ENCODE results near the gene CR1L. TPM values are rescaled to one million over a fixed set of nuclear protein-coding genes. Genes with fewer than 3 reads are reported as not detected.

CR1L gene
- total and polyA plus RNA-seq, 9 of the 15 experiments (the other 6 are each of a cell fraction or from before 2014, with no cell fraction given): 10.1 to 74.8 (median 34.3) TPM

GRCh38 chr1:207744000-207744534 is 99.1 kb downstream of the CR1L start (continued):
- TF ChIP-seq ZNF444 (CRISPR knock-in tag; IDR thresholded peaks at IDR 0.05) (0 out of 2 replicates have a peak, but pooled peaks have one; percentile 52), KLF16 (IDR thresholded peaks at IDR 0.05) (0 out of 2 replicates have a peak, but pooled peaks have one; percentile 20), ZNF584 (CRISPR knock-in tag; IDR thresholded peaks at IDR 0.05; ENCODE audit: low read depth) (0 out of 2 replicates have a peak, but pooled peaks have one; percentile 58), ARID4B (CRISPR knock-in tag; IDR thresholded peaks at IDR 0.05) (no peak), TEAD4 (IDR thresholded peaks at IDR 0.05; ENCODE audit: low read length) (peak; percentile 77), TEAD4 (CRISPR knock-in tag; IDR thresholded peaks at IDR 0.05; ENCODE audit: borderline replicate concordance) (no peak), NFE2L1 (tag; IDR thresholded peaks at IDR 0.05; ENCODE audit: borderline replicate concordance, low read depth) (peak; percentile 37; the same call in 1 of the 2 replicates), CBX5 (IDR thresholded peaks at IDR 0.05; ENCODE audit: borderline replicate concordance, low read depth) (no peak), KAT2B (IDR thresholded peaks at IDR 0.05; ENCODE audit: low read depth, low read length) (no peak), ELK3 (CRISPR knock-in tag; IDR thresholded peaks at IDR 0.05) (0 out of 2 replicates have a peak, but pooled peaks have one; percentile 76), HNRNPUL1 (IDR thresholded peaks at IDR 0.05; ENCODE audit: low read length) (no peak), TCF3 (CRISPR knock-in tag; IDR thresholded peaks at IDR 0.05) (peak; percentile 57), TSC22D4 (tag; IDR thresholded peaks at IDR 0.05) (no peak), CTBP1 (IDR thresholded peaks at IDR 0.05; ENCODE audit: borderline replicate concordance) (no peak), ZBTB17 (CRISPR knock-in tag; IDR thresholded peaks at IDR 0.05) (peak; percentile 75), ZZZ3 (IDR thresholded peaks at IDR 0.05) (no peak), CBFA2T2 (conservative IDR thresholded peaks at IDR 0.05) (peak; percentile 76), ZNF830 (CRISPR knock-in tag; IDR thresholded peaks at IDR 0.05) (no peak), TAF7 (tag; IDR thresholded peaks at IDR 0.05) (no peak), PML (IDR thresholded peaks at IDR 0.05; ENCODE audit: low read length) (no peak), ZBTB34 (CRISPR knock-in tag; IDR thresholded peaks at IDR 0.05) (no peak)
- TF ChIP-seq, protein P1, sequence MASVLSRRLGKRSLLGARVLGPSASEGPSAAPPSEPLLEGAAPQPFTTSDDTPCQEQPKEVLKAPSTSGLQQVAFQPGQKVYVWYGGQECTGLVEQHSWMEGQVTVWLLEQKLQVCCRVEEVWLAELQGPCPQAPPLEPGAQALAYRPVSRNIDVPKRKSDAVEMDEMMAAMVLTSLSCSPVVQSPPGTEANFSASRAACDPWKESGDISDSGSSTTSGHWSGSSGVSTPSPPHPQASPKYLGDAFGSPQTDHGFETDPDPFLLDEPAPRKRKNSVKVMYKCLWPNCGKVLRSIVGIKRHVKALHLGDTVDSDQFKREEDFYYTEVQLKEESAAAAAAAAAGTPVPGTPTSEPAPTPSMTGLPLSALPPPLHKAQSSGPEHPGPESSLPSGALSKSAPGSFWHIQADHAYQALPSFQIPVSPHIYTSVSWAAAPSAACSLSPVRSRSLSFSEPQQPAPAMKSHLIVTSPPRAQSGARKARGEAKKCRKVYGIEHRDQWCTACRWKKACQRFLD (CRISPR knock-in tag; IDR thresholded peaks at IDR 0.05): peak; percentile 77; the same call in 1 of the 2 replicates

Data from K562 (cell line).